H1 (cell line): ENCODE data around the gene SPAG16. TPM values are rescaled to one million over a fixed set of nuclear protein-coding genes. Genes with fewer than 3 reads are reported as not detected.

Experiments used
- CHD7 ChIP-seq: fragments of 300-600 bp; sonication (generic); IDR thresholded peaks from 2 replicates; pipeline ENCODE4 v1.7.1; 2012; ENCODE audit warnings: low read length, moderate library complexity, mild to moderate bottlenecking, inconsistent platforms; ENCODE audit not compliant: insufficient replicate concordance
- polyA plus RNA-seq, 7 experiments: library from polyadenylated mRNA; depleted of rRNA in 3 of 7; stranded (reverse) in 5 of 7; unstranded in 2 of 7; fragments of >200 nt in 5 of 7; fragments of 200-250 nt in 2 of 7; gene quantifications; 1 replicate in 5 of 7; 2 replicates in 1 of 7; 4 replicates in 1 of 7; pipeline versions ENCODE4 v1.2.1 to v1.2.3, GENCODE V29; 2011 to 2013; ENCODE audit warnings: missing spikeins in 2 of 7, mixed read lengths in 2 of 7
- total RNA-seq: library from RNA; stranded (reverse); fragmentation: NEBNext Ultra II Directional; extraction: Animal tissue kit (Norgen Biotek cat#: 25700); gene quantifications from 2 replicates; pipeline ENCODE4 v1.2.1, GENCODE V29; 2021

SPAG16 gene
- total and polyA plus RNA-seq, 2 of the 8 experiments (the other 6 are each of a cell fraction or from before 2014, with no cell fraction given), result 6.0 to 14.9 TPM

GRCh38 chr2:214297423-214297822, 1013.2 kb downstream of the SPAG16 start (continued):
- no peak for TF ChIP-seq CHD7
